Measurements from ENCODE around the gene ST3GAL6. TPM values are rescaled to one million over a fixed set of nuclear protein-coding genes. Genes with fewer than 3 reads are reported as not detected.

Gene ST3GAL6
- total and polyA plus RNA-seq, 2 of the 8 experiments (the other 6 are each of a cell fraction or from before 2014, with no cell fraction given), result 3.3 to 6.1 TPM

DNA sequence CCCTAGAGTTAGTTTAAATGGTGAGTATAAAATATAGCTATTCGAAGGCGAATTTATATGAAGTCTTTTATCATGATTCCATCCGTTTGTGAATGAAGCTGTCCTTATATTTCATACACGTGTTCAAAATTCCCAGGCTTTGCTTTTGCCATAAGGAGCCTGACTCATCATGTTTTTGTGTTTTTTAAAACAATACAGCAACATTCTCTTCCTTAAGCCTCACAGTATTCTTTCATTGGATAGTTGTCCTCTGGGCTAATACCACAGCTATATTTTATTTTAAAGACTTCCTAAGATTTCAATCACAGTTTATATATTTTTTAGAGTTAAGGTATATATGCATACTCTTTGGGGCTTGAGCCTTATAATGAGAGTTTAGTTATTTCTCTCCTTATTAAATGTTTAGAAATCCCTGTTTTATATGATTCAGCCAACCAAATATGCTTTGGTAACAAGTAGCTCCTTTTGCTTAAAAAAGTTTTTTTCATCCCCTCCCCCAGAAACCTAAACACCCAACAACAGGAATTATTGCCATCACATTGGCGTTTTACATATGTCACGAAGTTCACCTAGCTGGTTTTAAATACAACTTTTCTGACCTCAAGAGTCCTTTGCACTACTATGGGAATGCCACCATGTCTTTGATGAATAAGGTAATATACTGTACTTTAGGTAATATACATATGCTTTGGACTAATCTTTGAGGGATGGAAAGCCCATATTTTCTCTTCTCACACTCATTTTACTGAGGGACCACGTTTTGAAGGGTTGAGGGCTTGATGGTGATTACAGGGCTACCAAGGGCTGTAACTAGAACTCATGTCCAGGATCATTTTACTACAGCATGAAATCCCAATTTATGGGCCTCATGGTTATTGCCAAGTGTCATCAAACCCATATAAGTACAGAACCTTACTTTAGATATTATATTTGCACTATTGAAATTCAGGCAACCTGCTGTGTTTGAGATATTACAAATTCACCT is 28.5 kb downstream of the ST3GAL6 start:
- no peak overlapping the region for H3K56ac ChIP-seq (replicated peaks; ENCODE audit: insufficient read length, low read depth, low read length)
- H3K9ac ChIP-seq (replicated peaks in 1 of 4; ENCODE audit: extremely low read depth in 1 of 4, low read depth in 3 of 4, low read length in 3 of 4), result no peak overlapping the region
- ChIA-PET CTCF (ENCODE audit: partially characterized antibody) (interaction anchor here (1.0 to 1.3 kb wide), 6 partner anchors 11 to 381 kb away, joined by 3 to 5 read pairs (median 4); no protein-coding TSS in a partner anchor), POLR2A (ENCODE audit: partially characterized antibody) (no interaction called here)
- H4K91ac ChIP-seq (replicated peaks; ENCODE audit: insufficient read length, low read length), result no peak overlapping the region
- H3K9me3 ChIP-seq (ENCODE audit: insufficient read depth in 2 of 2, low read depth in 1 of 2, low read length in 1 of 2), result no peaks in the 10 kb centered on the region
- no peak for FAIRE-seq
- H3K79me1 ChIP-seq (ENCODE audit: low read depth, low read length), result no peaks in the 10 kb centered on the region
- H3K79me2 ChIP-seq (ENCODE audit: control insufficient read depth in 1 of 2, insufficient read depth in 2 of 2, low read length in 2 of 2), result no peaks in the 10 kb centered on the region
- no peak overlapping the region for H3K23ac ChIP-seq (ENCODE audit: insufficient read length)
- no peak overlapping the region for H2BK120ac ChIP-seq (replicated peaks; ENCODE audit: low read depth, low read length)
- no peak overlapping the region for H2AFZ ChIP-seq (ENCODE audit: low read length)
- H3K14ac ChIP-seq (ENCODE audit: insufficient read length), result no peak overlapping the region
- H4K8ac ChIP-seq (ENCODE audit: extremely low read depth, insufficient read depth, low read length), result no peak overlapping the region
- TF ChIP-seq SP1 (IDR thresholded peaks at IDR 0.05; ENCODE audit: low read depth, low read length), result no peak
- TF ChIP-seq CEBPB (IDR thresholded peaks at IDR 0.05; ENCODE audit: low read depth, low read length), result no peak
- no peak overlapping the region for H2BK15ac ChIP-seq (ENCODE audit: low read length)
- no peak overlapping the region for H3K4ac ChIP-seq (replicated peaks; ENCODE audit: insufficient read length, low read depth, low read length)
- no peak overlapping the region for H2AK5ac ChIP-seq (ENCODE audit: low read depth, low read length)
- peaks cover 0 to 1% of the 10 kb centered on the region in 2 experiments for H4K20me1 ChIP-seq (replicated peaks in 1 of 2; ENCODE audit: control insufficient read depth in 1 of 2, insufficient read depth in 2 of 2, low read length in 2 of 2)
- H2BK5ac ChIP-seq (ENCODE audit: low read depth, low read length), result no peak overlapping the region
- H3K4me1 ChIP-seq (replicated peaks in 1 of 4; ENCODE audit: control insufficient read depth in 3 of 4, insufficient read depth in 4 of 4, low read length in 3 of 4), result no peaks in the 10 kb centered on the region
- no peak overlapping the region for H3K27ac ChIP-seq (ENCODE audit: low read depth, low read length)
- no peaks in the 10 kb centered on the region for H3K27me3 ChIP-seq (replicated peaks in 1 of 4; ENCODE audit: control insufficient read depth in 3 of 4, extremely low read depth in 1 of 4, insufficient read depth in 3 of 4, low read length in 3 of 4)
- no peak overlapping the region for H3K4me3 ChIP-seq (ENCODE audit: extremely low read depth in 1 of 4, insufficient read depth in 2 of 4, low read depth in 3 of 4, low read length in 4 of 4)
- WGBS, 2 experiments (ENCODE audit: extremely low coverage in 1 of 2, insufficient coverage in 1 of 2, insufficient read length in 1 of 2, insufficient replicate concordance in 2 of 2, low coverage in 1 of 2, low lambda C conversion rate in 2 of 2, missing lambda C conversion rate in 1 of 2), result 90% methylated on average over 7 of the region's 7 CpGs; no CpG with 5 or more reads in 1 of the 2 experiments
- no peak overlapping the region for H2BK12ac ChIP-seq (ENCODE audit: low read depth, low read length)
- no peak for DNase-seq (ENCODE audit: low read depth in 1 of 2, low spot score in 2 of 2)
- no peak overlapping the region for H3K18ac ChIP-seq (ENCODE audit: extremely low read depth, low read length)
- H4K5ac ChIP-seq (ENCODE audit: insufficient read length, low read depth, low read length), result no peak overlapping the region
- H3K23me2 ChIP-seq (ENCODE audit: low read depth, low read length), result no peaks in the 10 kb centered on the region; the same call in 1 of the 2 replicates
- peaks cover 0 to 3% (median 0%) of the 10 kb centered on the region in 4 experiments; a peak in 3 of 8 replicates for H3K36me3 ChIP-seq (ENCODE audit: control insufficient read depth in 2 of 4, insufficient read depth in 4 of 4, low read length in 3 of 4)
- no peak overlapping the region for H3K4me2 ChIP-seq (ENCODE audit: insufficient read depth in 1 of 2, low read depth in 2 of 2, low read length in 2 of 2)
- H2BK20ac ChIP-seq (ENCODE audit: low read length), result no peak overlapping the region
